MM.1S (cell line): ENCODE measurements around the gene STARD4.

ENCODE experiments used
- DNase-seq: peaks from one replicate; pipeline ENCODE4 v3.0.0-alpha.2; 2015
- H2AFZ ChIP-seq: fragments of 300-600 bp; sonication (generic); 2 replicates; pipeline ENCODE4 v1.6.0; 2016; ENCODE audit warnings: antibody characterized with exemption, low read length
- H3F3A ChIP-seq: fragments of 300-600 bp; sonication (generic); 2 replicates; pipeline ENCODE4 v1.6.1; 2016; ENCODE audit warnings: mild to moderate bottlenecking, antibody characterized with exemption, low read length, moderate library complexity, mixed read lengths; ENCODE audit not compliant: insufficient read depth
- H3K27ac ChIP-seq: fragments of 300-600 bp; sonication (generic); 2 replicates; pipeline ENCODE4 v1.5.1; 2016; ENCODE audit warnings: mild to moderate bottlenecking, low read length
- H3K27me3 ChIP-seq: fragments of 300-600 bp; sonication (generic); replicated peaks from 2 replicates; pipeline ENCODE4 v1.6.0; 2016; ENCODE audit warnings: low read length; ENCODE audit not compliant: insufficient read depth
- H3K36me3 ChIP-seq: fragments of 300-600 bp; sonication (generic); replicated peaks from 2 replicates; pipeline ENCODE4 v1.6.1; 2016; ENCODE audit warnings: mild to moderate bottlenecking, low read length, mixed read lengths; ENCODE audit not compliant: insufficient read depth
- H3K4me1 ChIP-seq: fragments of 300-600 bp; sonication (generic); 2 replicates; pipeline ENCODE4 v1.6.1; 2016; ENCODE audit warnings: low read length, mixed read lengths
- H3K4me2 ChIP-seq: fragments of 300-600 bp; sonication (generic); 2 replicates; pipeline ENCODE4 v1.6.0; 2016; ENCODE audit warnings: low read depth, low read length
- H3K4me3 ChIP-seq: fragments of 300-600 bp; sonication (generic); 2 replicates; pipeline ENCODE4 v1.5.1; 2016; ENCODE audit warnings: low read length, mixed read lengths
- H3K79me2 ChIP-seq: fragments of 300-600 bp; sonication (generic); 2 replicates; pipeline ENCODE4 v1.6.1; 2016; ENCODE audit warnings: mixed run types, low read length, mixed read lengths
- H3K9ac ChIP-seq: fragments of 300-600 bp; sonication (generic); 2 replicates; pipeline ENCODE4 v1.6.1; 2016; ENCODE audit warnings: low read length, mixed read lengths
- H3K9me2 ChIP-seq: fragments of 300-600 bp; sonication (generic); replicated peaks from 2 replicates; pipeline ENCODE4 v1.6.1; 2016; ENCODE audit warnings: mild to moderate bottlenecking, low read length, mixed read lengths; ENCODE audit not compliant: insufficient read depth
- H3K9me3 ChIP-seq: fragments of 300-600 bp; sonication (generic); replicated peaks from 2 replicates; pipeline ENCODE4 v1.6.1; 2016; ENCODE audit warnings: mild to moderate bottlenecking, low read length, mixed read lengths; ENCODE audit not compliant: insufficient read depth
- H4K20me1 ChIP-seq: fragments of 300-600 bp; sonication (generic); 2 replicates; pipeline ENCODE4 v1.6.1; 2016; ENCODE audit warnings: mild to moderate bottlenecking, low read length, moderate library complexity, mixed read lengths; ENCODE audit not compliant: insufficient read depth
- EZH2 ChIP-seq: fragments of 300-600 bp; sonication (generic); optimal IDR thresholded peaks from 2 replicates; pipeline ENCODE3; 2017; ENCODE audit warnings: low read depth, mild to moderate bottlenecking, antibody characterized with exemption, low read length, mixed read lengths
- EZH2phosphoT487 ChIP-seq: fragments of 300-600 bp; sonication (generic); IDR thresholded peaks from 2 replicates; pipeline ENCODE4 v1.6.1; 2018; ENCODE audit warnings: antibody characterized with exemption, low read length
- TF ChIP-seq, protein P1 (sequence below): fragments of 300-600 bp; sonication (generic); IDR thresholded peaks from 2 replicates; pipeline ENCODE4 v1.5.1; 2016; ENCODE audit warnings: antibody characterized with exemption, low read length, mixed read lengths

Gene STARD4

GRCh38 chr5:111517853-111518501 lies 5.6 kb upstream of the STARD4 start:
- Histone ChIP-seq H3K27me3 (no peaks in the 10 kb centered on the region), H3F3A (peaks cover 3% of the 10 kb centered on the region), H3K4me3 (no peak overlapping the region), H3K27ac (no peak overlapping the region), H3K79me2 (no peaks in the 10 kb centered on the region), H2AFZ (no peak overlapping the region), H4K20me1 (no peaks in the 10 kb centered on the region), H3K9me3 (no peaks in the 10 kb centered on the region), H3K9ac (no peak overlapping the region), H3K9me2 (no peaks in the 10 kb centered on the region), H3K36me3 (no peaks in the 10 kb centered on the region), H3K4me1 (no peaks in the 10 kb centered on the region), H3K4me2 (no peak overlapping the region)
- DNase-seq: no peak
- TF ChIP-seq, protein P1, sequence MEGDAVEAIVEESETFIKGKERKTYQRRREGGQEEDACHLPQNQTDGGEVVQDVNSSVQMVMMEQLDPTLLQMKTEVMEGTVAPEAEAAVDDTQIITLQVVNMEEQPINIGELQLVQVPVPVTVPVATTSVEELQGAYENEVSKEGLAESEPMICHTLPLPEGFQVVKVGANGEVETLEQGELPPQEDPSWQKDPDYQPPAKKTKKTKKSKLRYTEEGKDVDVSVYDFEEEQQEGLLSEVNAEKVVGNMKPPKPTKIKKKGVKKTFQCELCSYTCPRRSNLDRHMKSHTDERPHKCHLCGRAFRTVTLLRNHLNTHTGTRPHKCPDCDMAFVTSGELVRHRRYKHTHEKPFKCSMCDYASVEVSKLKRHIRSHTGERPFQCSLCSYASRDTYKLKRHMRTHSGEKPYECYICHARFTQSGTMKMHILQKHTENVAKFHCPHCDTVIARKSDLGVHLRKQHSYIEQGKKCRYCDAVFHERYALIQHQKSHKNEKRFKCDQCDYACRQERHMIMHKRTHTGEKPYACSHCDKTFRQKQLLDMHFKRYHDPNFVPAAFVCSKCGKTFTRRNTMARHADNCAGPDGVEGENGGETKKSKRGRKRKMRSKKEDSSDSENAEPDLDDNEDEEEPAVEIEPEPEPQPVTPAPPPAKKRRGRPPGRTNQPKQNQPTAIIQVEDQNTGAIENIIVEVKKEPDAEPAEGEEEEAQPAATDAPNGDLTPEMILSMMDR: no peak
- TF ChIP-seq EZH2 (no peak), EZH2phosphoT487 (no peak)

- DNase-seq: no peak
- Histone ChIP-seq H3K4me2 (no peak overlapping the region), H3K36me3 (no peaks in the 10 kb centered on the region), H3K27ac (no peak overlapping the region), H3K9ac (no peak overlapping the region), H3F3A (peaks cover 11% of the 10 kb centered on the region), H3K27me3 (no peaks in the 10 kb centered on the region), H3K4me1 (no peaks in the 10 kb centered on the region; the same call in 1 of the 2 replicates), H2AFZ (no peak overlapping the region), H4K20me1 (no peaks in the 10 kb centered on the region), H3K9me2 (no peaks in the 10 kb centered on the region), H3K4me3 (no peak overlapping the region), H3K9me3 (no peaks in the 10 kb centered on the region), H3K79me2 (peaks cover 29% of the 10 kb centered on the region)
- TF ChIP-seq EZH2phosphoT487 (no peak), EZH2 (no peak)
- TF ChIP-seq, protein P1: no peak
Measured at GRCh38 chr5:111514087-111514486, 1.8 kb upstream of the STARD4 start.

DNA sequence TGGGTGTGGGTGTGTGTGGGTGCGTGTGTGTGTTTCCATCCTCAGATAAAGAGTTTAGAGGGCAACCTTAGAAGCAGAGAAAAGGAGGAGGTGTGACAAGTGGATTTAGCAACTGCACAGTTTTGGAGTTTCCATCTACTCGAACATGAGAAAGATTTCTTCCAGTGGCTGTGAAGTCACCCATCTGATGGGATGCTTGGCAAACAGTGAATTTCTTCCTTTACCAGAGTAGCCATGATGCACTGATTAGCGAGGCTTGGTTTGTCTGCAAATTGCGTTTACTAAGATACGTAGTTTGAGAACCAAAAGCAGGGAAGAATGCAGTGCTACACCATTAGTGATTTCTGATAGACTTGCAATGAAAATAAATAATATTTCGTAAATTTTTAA lies 791 bp upstream of the STARD4 start:
- Histone ChIP-seq H2AFZ (peak overlapping the region; percentile 93), H4K20me1 (no peaks in the 10 kb centered on the region), H3K27ac (peak overlapping the region; percentile 86; the same call in 1 of the 2 replicates), H3K4me3 (peak overlapping the region; percentile 96), H3K27me3 (no peaks in the 10 kb centered on the region), H3F3A (peaks cover 11% of the 10 kb centered on the region), H3K36me3 (no peaks in the 10 kb centered on the region), H3K9ac (peak overlapping the region; percentile 89; the same call in 1 of the 2 replicates), H3K79me2 (peaks cover 37% of the 10 kb centered on the region), H3K4me2 (peak overlapping the region; percentile 86), H3K9me2 (no peaks in the 10 kb centered on the region), H3K4me1 (no peaks in the 10 kb centered on the region; the same call in 1 of the 2 replicates), H3K9me3 (no peaks in the 10 kb centered on the region)
- no peak for DNase-seq
- no peak for TF ChIP-seq EZH2
- TF ChIP-seq EZH2phosphoT487: no peak
- TF ChIP-seq, protein P1: no peak
